Activated CD8-positive, alpha-beta memory T cell treated with anti-CD3 and anti-CD28 coated beads for 1 hour (primary cell): ENCODE results near the gene C12orf76.
A peak's percentile ranks its signal among the peaks of the same experiment; 100 is the strongest.

Experiments
- DNase-seq, 2 donors: peaks; one replicate each; pipeline ENCODE4 v3.0.0-alpha.2; 2020; ENCODE audit warnings: low read depth in 1 of 2; ENCODE audit errors: extremely low read depth in 1 of 2

C12orf76 gene

DNA sequence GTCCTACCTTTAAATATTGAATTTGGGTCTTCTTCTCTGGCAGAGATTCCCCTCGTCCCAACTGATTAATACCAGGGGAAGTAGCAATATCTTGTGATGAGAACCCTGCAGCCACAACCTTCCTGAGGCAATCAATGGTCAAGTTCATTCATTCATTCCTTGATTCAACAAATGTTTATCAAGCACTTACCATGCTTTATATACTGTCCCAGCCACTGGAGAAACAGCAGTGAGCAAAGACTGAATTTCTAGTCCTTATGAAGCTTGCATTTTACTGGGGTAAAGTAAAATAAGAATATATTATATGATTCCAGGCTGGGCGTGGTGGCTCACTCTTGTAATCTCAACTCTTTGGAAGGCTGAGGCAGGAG lies 51.9 kb downstream of the C12orf76 start:
- DNase-seq: no peak

DNA sequence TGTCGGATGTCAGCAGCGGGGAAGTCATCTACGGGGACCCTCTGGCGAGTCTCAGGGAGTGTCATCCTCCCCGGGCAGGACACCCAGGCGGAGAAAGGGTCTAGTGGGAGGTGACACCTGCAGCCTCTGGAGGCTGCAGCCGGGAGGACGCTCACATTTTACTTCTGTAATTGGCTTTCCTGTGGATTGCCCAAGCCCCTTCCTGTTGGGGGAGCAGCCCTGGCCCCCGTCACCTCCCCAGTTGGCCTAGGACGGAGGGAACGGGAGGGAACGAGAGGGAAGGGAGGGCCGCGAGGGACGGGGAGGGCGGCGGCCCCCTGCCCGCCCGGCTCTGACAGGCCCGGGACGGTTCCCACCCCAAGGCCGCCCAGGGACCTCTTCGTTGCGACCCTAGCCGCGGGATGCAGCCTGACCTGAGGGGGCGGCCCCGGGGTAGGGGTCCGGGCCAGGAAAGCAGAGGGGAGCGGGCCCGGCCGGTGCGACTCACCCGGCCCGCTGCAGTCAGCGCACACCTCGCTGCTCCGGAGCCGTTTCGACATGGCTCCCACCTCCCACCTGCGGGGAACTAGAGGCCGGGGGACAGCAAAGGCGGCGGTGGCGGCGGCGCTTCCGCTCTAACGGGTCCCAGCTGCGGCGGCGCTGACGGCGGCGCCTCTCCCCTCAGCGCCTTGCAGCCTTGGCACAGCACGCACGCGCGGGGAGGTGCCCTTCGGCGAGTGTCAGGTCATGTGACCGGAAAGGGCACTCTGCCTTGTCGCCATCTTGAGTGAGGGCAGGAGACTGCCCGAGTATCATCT lies 52.4 kb downstream of the C12orf76 start, which contains the start of gene GIT2:
Gene GIT2 (minus strand): TSS at position 683 of the 797 bp plus-strand sequence. CDS start 144 bp downstream, at position 539.
- DNase-seq: peak; percentile 85 to 89

DNA sequence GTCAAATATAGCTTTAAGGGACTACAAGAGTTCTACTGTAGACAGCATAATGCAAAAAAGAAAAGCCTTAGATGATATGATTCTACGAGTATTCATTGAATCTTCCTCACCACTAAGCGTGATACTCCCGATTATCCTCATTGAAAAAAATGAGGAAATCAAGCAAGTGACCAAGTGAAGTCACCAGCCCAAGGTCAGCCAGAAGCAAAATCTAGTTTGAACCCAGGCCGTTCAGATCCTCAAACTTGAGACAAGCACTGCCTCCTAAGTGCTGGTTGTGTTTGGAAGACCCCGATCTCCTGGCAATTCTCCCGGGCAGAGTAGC lies 53.0 kb downstream of the C12orf76 start:
- DNase-seq: no peak

DNA sequence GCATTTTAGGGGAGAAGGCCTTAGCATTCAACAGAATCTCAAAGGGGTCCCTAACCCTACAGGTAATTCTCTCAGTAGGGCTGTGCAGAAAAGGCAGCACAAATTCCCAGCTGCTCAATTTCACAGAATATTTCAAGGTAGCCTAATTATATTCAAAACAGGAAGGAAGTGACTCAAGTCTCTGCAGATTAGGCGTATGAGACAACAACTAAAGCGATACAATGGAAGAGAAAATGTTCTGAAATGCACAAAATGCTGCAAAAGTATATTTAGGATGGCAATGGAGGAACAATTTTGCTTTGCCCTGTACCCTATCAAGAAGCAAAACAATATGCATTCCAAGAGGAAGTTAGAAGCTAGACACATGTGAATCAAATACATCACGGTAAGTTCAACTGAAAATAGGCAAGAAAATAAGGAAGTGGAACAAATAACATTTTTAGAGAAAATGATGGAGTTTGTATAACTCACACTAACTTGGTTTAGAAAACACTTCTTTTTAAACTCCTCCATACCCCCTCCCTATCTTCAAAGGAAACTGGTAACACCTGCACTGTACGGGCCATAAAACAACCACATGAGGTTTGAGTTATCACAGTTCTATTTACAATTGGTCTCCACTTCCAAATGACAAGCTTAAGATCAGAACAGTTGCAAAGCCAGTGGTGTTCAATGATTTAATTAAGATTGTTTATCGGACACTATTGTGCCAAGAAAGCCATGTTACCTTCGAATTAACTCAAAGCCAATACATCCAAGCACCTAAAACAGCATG lies 53.7 kb downstream of the C12orf76 start:
- DNase-seq: no peak

DNA sequence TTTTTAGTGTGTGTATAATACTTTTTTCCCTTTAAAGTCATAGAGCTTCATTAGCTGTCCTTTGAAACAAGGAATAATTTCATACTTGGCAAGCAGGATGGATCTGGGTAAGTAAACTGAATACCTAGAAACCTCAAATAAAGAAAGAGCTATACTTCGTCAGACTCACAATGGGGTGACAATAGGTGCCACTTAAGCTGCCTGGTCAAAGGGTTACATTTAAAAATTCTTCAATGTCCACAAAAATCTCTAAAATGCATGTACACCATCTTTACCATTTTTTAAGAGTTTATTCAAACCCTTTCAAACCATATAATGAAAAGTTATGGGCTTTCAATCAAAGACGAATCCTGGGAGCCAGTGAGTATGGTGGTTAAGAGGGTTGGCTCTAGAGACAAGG lies 55.2 kb downstream of the C12orf76 start:
- no peak for DNase-seq

DNA sequence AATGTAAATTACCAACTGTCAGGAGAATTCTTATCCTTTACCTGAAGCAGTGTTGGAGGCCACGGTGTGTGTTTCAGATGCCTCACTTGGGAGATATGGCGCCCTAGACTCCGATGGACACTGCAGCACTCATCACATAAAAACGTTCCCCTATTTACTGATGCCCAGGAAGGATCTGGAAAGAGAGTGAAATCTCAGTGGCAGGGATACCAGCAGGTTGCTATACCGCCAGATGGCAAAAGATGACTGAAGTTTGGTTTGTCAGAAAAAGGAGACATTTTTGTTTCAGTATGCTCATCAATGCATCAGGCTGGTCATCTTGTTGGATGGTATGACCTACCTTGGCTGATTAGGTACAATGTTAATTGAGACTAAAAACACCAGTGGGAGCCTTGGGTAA lies 56.7 kb downstream of the C12orf76 start:
- no peak for DNase-seq
